DOHH2 (cell line): ENCODE data around the gene IREB2.

Experiments used
- H3F3A ChIP-seq: fragments of 200-600 bp; sonication (generic), shearing (Covaris generic); 2 replicates; pipeline ENCODE4 v1.6.0; 2016; ENCODE audit warnings: antibody characterized with exemption, mild to moderate bottlenecking; ENCODE audit not compliant: control insufficient read depth, insufficient read depth
- H3K27ac ChIP-seq: fragments of 200-600 bp; sonication (generic); 2 replicates; pipeline ENCODE4 v1.5.1; 2014; ENCODE audit warnings: low read depth, mild to moderate bottlenecking, low read length, moderate library complexity
- H3K27me3 ChIP-seq: fragments of 200-600 bp; sonication (generic); 2 replicates; pipeline ENCODE4 v1.6.1; 2014; ENCODE audit warnings: mild to moderate bottlenecking, low read length, mixed read lengths; ENCODE audit not compliant: control insufficient read depth
- H3K36me3 ChIP-seq: fragments of 200-600 bp; sonication (generic); 2 replicates; pipeline ENCODE4 v1.6.1; 2014; ENCODE audit warnings: mild to moderate bottlenecking, low read length, moderate library complexity, mixed read lengths; ENCODE audit not compliant: control insufficient read depth
- H3K4me1 ChIP-seq: fragments of 200-600 bp; sonication (generic); 2 replicates; pipeline ENCODE4 v1.6.1; 2014; ENCODE audit warnings: mild to moderate bottlenecking, low read length, mixed read lengths; ENCODE audit not compliant: control insufficient read depth
- H3K4me2 ChIP-seq: fragments of 200-600 bp; sonication (generic); 2 replicates; pipeline ENCODE4 v1.6.0; 2014; ENCODE audit warnings: mild to moderate bottlenecking, low read length, moderate library complexity
- H3K4me3 ChIP-seq: fragments of 200-600 bp; sonication (generic); 2 replicates; pipeline ENCODE4 v1.5.1; 2014; ENCODE audit warnings: mild to moderate bottlenecking, low read length, mixed read lengths
- H3K79me2 ChIP-seq: fragments of 200-600 bp; sonication (generic); 2 replicates; pipeline ENCODE4 v1.6.1; 2014; ENCODE audit warnings: mild to moderate bottlenecking, low read length, mixed read lengths; ENCODE audit not compliant: control insufficient read depth
- H3K9me2 ChIP-seq: fragments of 200-600 bp; sonication (generic); replicated peaks from 2 replicates; pipeline ENCODE4 v1.6.1; 2014; ENCODE audit warnings: mild to moderate bottlenecking, low read length, mixed read lengths; ENCODE audit not compliant: control insufficient read depth
- H3K9me3 ChIP-seq: fragments of 200-600 bp; sonication (generic); 2 replicates; pipeline ENCODE4 v1.6.1; 2014; ENCODE audit warnings: antibody characterized with exemption, low read length, mixed read lengths; ENCODE audit not compliant: control insufficient read depth, insufficient read depth
- H4K20me1 ChIP-seq: fragments of 200-600 bp; sonication (generic); 2 replicates; pipeline ENCODE4 v1.6.0; 2014; ENCODE audit warnings: low read depth, mild to moderate bottlenecking, antibody characterized with exemption, low read length, moderate library complexity; ENCODE audit not compliant: control insufficient read depth, insufficient read depth
- EZH2phosphoT487 ChIP-seq: fragments of 200-600 bp; sonication (generic); IDR thresholded peaks from 2 replicates; pipeline ENCODE4 v1.6.1; 2017; ENCODE audit warnings: borderline replicate concordance, mild to moderate bottlenecking, antibody characterized with exemption, low read length, moderate library complexity, mixed read lengths
- TF ChIP-seq, protein P1 (sequence below): fragments of 200-600 bp; sonication (generic); IDR thresholded peaks from one replicate; pipeline ENCODE4 v1.5.1; 2014; ENCODE audit warnings: antibody characterized with exemption, mild to moderate bottlenecking, low read depth, low read length; ENCODE audit not compliant: poor library complexity, severe bottlenecking

IREB2 gene

GRCh38 chr15:78397382-78397781, 40.6 kb upstream of the IREB2 start:
- H3K79me2 ChIP-seq = no peaks in the 10 kb centered on the region
- no peak for TF ChIP-seq EZH2phosphoT487
- TF ChIP-seq, protein P1, sequence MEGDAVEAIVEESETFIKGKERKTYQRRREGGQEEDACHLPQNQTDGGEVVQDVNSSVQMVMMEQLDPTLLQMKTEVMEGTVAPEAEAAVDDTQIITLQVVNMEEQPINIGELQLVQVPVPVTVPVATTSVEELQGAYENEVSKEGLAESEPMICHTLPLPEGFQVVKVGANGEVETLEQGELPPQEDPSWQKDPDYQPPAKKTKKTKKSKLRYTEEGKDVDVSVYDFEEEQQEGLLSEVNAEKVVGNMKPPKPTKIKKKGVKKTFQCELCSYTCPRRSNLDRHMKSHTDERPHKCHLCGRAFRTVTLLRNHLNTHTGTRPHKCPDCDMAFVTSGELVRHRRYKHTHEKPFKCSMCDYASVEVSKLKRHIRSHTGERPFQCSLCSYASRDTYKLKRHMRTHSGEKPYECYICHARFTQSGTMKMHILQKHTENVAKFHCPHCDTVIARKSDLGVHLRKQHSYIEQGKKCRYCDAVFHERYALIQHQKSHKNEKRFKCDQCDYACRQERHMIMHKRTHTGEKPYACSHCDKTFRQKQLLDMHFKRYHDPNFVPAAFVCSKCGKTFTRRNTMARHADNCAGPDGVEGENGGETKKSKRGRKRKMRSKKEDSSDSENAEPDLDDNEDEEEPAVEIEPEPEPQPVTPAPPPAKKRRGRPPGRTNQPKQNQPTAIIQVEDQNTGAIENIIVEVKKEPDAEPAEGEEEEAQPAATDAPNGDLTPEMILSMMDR = no peak
- H3K36me3 ChIP-seq = no peaks in the 10 kb centered on the region
- no peaks in the 10 kb centered on the region for H3F3A ChIP-seq
- H3K9me3 ChIP-seq = no peaks in the 10 kb centered on the region
- H3K4me1 ChIP-seq = no peaks in the 10 kb centered on the region
- 0 out of 2 replicates have a peak, but pooled peaks cover 3% of the 10 kb centered on the region for H3K27me3 ChIP-seq
- H3K9me2 ChIP-seq = no peaks in the 10 kb centered on the region
- no peak overlapping the region for H3K4me2 ChIP-seq
- H3K27ac ChIP-seq = no peak overlapping the region
- no peaks in the 10 kb centered on the region for H4K20me1 ChIP-seq
- H3K4me3 ChIP-seq = no peak overlapping the region

- Histone ChIP-seq H3K4me3 (no peak overlapping the region), H3K27me3 (0 out of 2 replicates have a peak, but pooled peaks cover 3% of the 10 kb centered on the region), H3K27ac (no peak overlapping the region), H4K20me1 (no peaks in the 10 kb centered on the region), H3K4me1 (no peaks in the 10 kb centered on the region), H3K9me3 (no peaks in the 10 kb centered on the region), H3K9me2 (no peaks in the 10 kb centered on the region), H3F3A (no peaks in the 10 kb centered on the region), H3K4me2 (no peak overlapping the region), H3K36me3 (no peaks in the 10 kb centered on the region), H3K79me2 (no peaks in the 10 kb centered on the region)
- TF ChIP-seq, protein P1 = no peak
- TF ChIP-seq EZH2phosphoT487 = no peak
These were observed 39.8 kb upstream of the IREB2 start for GRCh38 chr15:78398076-78398825.

GRCh38 chr15:78399091-78399490, 38.9 kb upstream of the IREB2 start:
- no peaks in the 10 kb centered on the region for H3K9me3 ChIP-seq
- no peaks in the 10 kb centered on the region for H4K20me1 ChIP-seq
- no peaks in the 10 kb centered on the region for H3F3A ChIP-seq
- H3K9me2 ChIP-seq = no peaks in the 10 kb centered on the region
- no peak overlapping the region for H3K27ac ChIP-seq
- no peak overlapping the region for H3K4me3 ChIP-seq
- TF ChIP-seq, protein P1 = no peak
- TF ChIP-seq EZH2phosphoT487 = no peak
- no peak overlapping the region for H3K4me2 ChIP-seq
- no peaks in the 10 kb centered on the region for H3K36me3 ChIP-seq
- no peaks in the 10 kb centered on the region for H3K4me1 ChIP-seq
- H3K27me3 ChIP-seq = 0 out of 2 replicates have a peak, but pooled peaks cover 3% of the 10 kb centered on the region
- H3K79me2 ChIP-seq = no peaks in the 10 kb centered on the region
